Omental fat pad (tissue), 4 donors: Measurements from ENCODE around the gene UBE3D. TPM values are rescaled to one million over a fixed set of nuclear protein-coding genes. Genes with fewer than 3 reads are reported as not detected.

Experiments
- ATAC-seq: fragments of 150-250 bp; one replicate; pipeline ENCODE4 v1.9.1; 2016; ENCODE audit warnings: mild to moderate bottlenecking, moderate library complexity; ENCODE audit not compliant: low FRiP score
- DNase-seq: peaks from one replicate; pipeline ENCODE4 v3.0.0-alpha.2; 2019; ENCODE audit warnings: low spot score
- small RNA-seq: library from RNA; depleted of rRNA; stranded (forward); fragments of <200 nt; gene quantifications from one replicate; pipeline ENCODE3, GENCODE V24; 2016
- total RNA-seq, 4 donors: library from RNA; depleted of rRNA; stranded (reverse); fragments of >200 nt; gene quantifications; one replicate each; pipeline ENCODE4 v1.1.0, GENCODE V29; 2016
- TF ChIP-seq, protein P1 (sequence below), 3 donors: fragments of 450-650 bp; IDR thresholded peaks; one replicate each; pipeline ENCODE4 v1.5.1; 2016 to 2017; ENCODE audit warnings: antibody characterized with exemption in 3 of 3, mild to moderate bottlenecking in 3 of 3, moderate library complexity in 2 of 3

The UBE3D gene
- total RNA-seq, 4 donors from 2014 or later = 6.1 to 17.5 (median 7.5) TPM

- DNase-seq (no peak), ATAC-seq (no peak)
- TF ChIP-seq, protein P1, sequence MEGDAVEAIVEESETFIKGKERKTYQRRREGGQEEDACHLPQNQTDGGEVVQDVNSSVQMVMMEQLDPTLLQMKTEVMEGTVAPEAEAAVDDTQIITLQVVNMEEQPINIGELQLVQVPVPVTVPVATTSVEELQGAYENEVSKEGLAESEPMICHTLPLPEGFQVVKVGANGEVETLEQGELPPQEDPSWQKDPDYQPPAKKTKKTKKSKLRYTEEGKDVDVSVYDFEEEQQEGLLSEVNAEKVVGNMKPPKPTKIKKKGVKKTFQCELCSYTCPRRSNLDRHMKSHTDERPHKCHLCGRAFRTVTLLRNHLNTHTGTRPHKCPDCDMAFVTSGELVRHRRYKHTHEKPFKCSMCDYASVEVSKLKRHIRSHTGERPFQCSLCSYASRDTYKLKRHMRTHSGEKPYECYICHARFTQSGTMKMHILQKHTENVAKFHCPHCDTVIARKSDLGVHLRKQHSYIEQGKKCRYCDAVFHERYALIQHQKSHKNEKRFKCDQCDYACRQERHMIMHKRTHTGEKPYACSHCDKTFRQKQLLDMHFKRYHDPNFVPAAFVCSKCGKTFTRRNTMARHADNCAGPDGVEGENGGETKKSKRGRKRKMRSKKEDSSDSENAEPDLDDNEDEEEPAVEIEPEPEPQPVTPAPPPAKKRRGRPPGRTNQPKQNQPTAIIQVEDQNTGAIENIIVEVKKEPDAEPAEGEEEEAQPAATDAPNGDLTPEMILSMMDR (IDR thresholded peaks at IDR 0.05) = no peak
Measured at GRCh38 chr6:82843291-82843885, 222.3 kb downstream of the UBE3D start.

GRCh38 chr6:82842721-82843120 is 222.9 kb downstream of the UBE3D start:
- TF ChIP-seq, protein P1 (IDR thresholded peaks at IDR 0.05) = no peak
- ATAC-seq (no peak), DNase-seq (no peak)

Small RNA genes within 50 kb of the gene (small RNA-seq; reads per million reads assigned to genes)
- not detected for gene LAP3P1

Other genes with a start within 250 kb of the UBE3D start
- 10 to 100 TPM; 20.2 to 33.4 (median 22.4) TPM for gene DOP1A, start 1.8 kb upstream of the UBE3D start, total RNA-seq
- gene PGM3, start 127.4 kb upstream of the UBE3D start, total RNA-seq = 10 to 100 TPM; 22.5 to 81.3 (median 53.7) TPM
- gene RWDD2A, start 127.5 kb upstream of the UBE3D start, total RNA-seq = 1 to 10 TPM; 1.8 to 4.8 (median 3.4) TPM